ENCODE results near the gene NUP35.
"Not testable (repeated sequence)": the region's sequence is repeated elsewhere in the genome, so short reads cannot be mapped to it uniquely, and the experiment has no call there.

The NUP35 gene

DNA sequence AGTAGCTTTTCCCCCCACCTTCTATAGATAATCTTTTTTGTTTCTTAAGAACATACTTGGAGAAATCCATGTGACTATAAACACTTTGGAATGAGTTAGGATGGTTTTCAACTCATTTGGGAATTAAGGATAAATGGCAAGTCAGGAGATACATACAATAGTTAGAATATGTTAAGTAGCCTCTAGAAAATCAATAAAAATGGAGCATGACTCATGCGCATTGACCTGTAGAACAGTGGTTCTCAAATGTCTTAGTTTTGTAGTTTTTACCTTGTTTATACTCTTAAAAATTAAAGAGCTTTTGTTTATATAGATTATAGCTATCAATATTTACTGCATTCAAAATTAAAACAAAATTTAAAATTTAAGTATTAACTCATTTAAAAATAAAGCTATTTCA is 24.7 kb downstream of the NUP35 start:
- no peak for DNase-seq

DNA sequence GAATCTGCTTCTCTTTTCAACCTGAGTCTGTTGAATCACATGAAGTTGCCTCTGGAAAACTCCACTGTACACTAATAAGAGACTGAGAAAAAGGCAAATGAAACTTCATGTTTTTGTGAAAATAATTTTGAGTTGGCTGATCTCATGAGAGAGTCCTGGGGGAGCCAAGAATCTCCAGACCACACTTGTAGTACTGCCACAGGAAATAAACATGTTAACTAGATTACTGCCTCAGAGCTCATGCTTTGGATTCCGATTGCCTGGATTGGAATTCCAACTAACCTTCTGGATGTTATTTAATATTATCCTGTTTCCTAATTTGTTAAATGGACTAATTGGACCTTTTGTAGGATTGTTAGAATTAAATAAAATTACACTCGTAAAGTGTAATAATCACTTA is 25.2 kb downstream of the NUP35 start:
- DNase-seq, result no peak

DNA sequence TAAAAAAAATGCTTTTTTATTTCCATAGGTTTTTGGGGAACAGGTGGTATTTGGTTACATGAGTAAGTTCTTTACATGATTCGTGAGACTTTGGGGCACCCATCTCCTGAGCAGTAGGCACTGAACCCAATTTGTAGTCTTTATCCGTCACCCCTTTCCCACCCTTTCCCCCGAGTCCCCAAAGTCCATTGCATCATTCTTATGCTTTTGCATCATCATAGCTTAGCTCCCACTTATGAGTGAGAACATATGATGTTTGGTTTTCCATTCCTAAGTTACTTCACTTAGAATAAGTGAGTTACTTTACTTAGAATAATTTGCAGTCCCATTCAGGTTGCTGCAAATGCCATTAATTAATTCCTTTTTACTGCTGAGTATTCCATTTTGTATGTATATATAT is 28.0 kb downstream of the NUP35 start:
- not testable (repeated sequence) for DNase-seq

DNA sequence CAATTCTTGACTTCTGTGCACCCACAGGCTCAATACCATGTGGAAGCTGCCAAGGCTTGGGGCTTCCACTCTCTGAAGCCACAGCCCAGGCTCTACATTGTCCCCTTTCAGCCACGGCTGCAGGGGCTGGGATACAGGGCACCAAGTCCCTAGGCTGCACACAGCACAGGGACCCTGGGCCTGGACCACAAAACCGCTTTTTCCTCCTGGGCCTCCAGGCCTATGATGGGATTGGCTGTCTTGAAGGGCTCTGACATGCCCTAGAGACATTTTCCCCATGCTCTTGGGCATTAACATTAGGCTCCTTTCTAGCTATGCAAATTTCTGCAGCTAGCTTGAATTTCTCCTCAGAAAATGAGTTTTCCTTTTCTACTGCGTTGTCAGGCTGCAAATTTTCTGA is 29.7 kb downstream of the NUP35 start:
- no peak for DNase-seq

DNA sequence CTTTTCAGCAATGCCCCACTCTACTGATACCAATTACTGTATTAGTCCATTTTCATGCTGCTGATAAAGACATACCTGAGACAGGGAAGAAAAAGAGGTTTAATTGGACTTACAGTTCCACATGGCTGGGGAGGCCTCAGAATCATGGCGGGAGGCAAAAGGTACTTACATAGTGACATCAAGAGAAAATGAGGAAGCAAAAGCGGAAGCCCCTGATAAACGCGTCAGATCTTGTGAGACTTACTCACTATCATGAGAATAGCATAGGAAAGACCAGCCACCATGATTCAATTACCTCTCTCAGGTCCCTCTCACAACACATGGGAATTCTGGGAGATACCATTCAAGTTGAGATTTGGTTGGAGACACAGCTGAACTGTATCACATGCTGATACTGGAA is 30.5 kb downstream of the NUP35 start:
- DNase-seq, result peak; percentile 26 to 42

DNA sequence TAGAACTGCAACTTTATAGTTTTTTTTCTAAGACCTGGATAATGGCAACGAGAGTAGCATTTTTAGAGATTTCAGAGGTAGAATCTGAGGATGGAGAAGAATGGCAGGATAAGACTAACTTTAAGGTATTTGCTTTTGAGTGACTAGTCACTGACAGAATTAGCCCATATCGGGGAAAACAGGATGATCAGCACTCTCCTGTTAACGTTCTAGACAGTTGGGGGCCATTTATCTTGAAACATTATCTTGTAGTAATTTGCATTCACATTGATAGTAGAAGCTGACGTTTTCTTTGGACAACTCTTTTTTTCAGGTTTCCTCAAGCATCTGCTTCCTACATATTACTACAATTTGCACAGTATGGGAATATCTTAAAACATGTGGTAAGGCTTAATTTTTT is 32.9 kb downstream of the NUP35 start:
- DNase-seq, result no peak

DNA sequence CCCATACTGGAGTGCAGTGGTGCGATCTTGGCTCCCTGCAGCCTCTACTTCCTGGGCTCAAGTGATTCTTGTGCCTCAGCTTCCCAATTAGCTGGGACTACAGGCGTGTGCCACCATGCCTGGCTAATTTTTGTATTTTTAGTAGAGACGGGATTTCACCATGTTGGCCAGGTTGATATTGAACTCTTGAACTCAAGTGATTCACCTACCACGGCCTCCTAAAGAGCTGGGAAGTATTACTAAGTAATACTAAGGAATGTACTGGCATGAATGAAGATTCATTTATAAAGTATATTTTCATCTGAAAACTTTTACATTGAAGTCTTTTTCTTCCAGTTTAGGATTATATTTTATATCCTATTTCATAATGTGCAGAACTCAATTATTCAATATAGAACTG is 38.1 kb downstream of the NUP35 start:
- DNase-seq, result no peak

DNA sequence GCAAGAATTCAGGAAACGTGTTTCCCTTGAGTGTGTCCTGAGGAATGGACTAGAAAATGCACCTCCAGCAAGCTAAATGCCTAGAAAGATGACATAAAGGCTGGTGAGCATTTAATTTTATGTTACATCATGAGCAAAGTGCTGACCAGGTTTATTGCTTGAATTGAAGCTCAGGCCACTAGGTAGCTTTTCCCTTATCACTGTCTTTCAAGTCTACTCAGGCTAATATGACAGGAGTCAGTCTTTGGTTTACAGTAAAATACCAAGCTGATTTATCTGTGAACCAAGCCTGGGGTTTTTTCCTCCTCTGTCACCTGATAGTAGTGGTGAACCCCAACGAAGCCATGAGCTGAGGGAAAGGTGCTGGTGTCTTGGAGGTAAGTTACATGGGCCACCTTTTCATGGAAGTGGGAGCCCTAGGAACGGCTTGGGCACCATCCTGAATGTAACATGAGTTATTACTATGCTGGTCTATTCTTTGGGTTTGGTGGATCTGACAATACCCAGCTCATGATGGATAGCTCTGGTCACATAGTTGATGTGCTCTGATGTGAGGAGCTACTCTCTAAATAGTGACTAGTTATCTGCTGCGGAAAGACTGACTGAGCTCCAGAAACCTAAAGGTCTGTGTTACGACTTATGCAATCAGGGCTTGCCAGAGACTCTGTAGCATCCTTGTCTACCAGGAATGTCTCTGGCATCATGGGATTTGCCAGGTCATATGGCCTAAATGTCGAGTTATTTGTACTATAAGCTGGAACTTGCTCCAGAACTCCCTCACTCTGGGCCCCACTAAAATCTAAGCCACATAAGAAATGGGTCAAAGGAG is 39.8 kb downstream of the NUP35 start:
- DNase-seq, result no peak

DNA sequence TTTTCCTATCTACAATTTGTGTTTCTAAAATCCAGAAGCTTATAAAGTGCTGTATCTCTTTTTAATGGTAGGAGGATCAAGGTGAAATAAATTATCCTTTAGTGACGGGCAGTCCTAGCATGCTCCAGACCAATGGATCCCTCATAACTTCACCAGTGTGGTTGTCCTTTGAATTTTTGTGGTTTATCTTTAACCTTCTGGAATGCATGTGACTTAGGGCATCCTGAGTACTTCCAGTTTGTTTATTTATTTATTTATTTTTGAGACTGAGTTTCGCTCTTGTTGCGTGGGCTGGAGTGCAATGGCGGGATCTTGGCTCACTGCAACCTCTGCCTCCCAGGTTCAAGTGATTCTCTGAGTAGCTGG is 40.4 kb downstream of the NUP35 start:
- no peak for DNase-seq

DNA sequence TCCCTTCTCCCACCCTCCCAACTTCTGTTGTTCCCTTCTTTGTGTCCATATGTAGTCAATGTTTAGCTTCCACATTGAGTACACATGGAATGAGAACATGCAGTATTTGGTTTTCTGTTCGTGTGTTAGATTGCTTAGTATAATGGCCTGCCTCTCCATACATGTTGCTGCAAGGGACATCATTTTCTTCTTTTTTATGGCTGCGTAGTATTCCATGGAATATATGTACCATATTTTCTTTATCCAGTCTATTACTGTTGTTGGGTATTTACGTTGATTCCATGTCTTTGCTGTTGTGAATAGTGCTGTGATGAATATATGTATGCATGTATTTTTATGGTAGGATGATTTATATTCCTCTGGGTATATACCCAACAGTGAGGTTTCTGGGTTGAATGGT is 42.0 kb downstream of the NUP35 start:
- no peak for DNase-seq

DNA sequence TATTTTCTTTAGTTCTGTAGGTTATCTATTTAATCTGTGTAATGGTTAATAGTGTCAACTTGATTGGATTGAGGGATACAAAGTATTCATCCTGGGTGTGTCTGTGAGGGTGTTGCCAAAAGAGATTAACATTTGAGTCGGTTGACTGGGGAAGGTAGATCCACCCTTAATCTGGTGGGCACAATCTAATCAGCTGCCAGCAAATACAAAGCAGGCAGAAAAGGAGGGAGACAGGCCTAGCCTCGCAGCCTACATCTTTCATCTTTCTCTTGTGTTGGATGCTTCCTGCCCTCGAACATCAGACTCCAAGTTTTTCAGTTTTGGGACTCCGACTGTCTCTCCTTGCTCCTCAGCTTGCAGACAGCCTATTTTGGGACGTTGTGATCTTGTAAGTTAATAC is 42.7 kb downstream of the NUP35 start:
- not testable (repeated sequence) for DNase-seq

DNA sequence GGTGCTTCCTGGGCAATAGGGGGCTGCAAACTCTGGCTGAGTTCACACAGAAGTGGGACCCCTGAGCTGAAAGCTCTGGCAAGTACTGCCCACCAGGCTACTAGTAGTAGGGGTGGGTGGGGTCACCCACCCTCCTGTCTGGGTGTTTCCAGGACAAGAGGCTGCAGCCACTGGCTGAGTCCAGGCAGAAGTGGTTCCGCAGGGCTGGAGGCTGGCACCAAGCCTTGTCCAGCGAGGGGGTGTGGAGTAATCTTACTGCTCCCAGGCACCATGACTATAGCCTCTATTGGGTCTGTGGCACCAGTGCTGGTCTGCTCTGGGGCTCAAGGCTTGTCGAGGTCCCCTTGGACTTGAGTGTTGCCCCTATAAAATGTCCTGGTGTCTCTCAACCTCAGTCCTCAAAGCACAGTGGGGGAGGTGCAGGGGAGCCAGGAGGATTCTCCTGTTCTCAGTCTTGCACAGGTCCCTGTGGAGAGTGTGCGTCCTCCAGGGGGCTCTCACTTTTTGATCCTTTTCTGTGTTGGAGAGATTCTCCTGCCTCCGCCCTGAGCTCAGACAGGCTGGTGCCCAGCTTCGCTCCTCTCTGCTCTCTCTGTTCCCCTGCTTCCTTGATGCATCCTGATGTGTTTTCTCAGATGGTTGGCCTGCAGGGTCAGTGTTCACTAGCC is 48.1 kb downstream of the NUP35 start:
- no peak for DNase-seq

DNA sequence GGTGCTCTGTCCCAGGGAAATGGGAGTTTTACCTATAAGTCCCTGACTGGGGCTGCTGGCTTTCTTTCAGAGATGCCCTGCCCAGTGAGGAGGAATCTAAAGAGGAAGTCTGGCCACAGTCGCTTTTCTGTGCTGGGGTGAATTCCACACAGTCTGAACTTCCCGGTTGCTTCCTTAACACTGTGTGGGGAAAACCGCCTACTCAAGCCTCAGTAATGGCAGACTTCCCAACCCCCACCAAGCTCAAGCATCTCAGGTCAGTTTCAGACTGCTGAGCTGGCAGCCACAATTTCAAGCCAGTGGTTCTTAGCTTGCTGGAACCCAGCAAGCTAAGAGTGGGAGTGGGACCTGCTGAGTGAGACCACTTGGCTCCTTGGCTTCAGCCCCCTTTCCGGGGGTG is 54.9 kb downstream of the NUP35 start:
- peak; percentile 12 to 53 for DNase-seq

DNA sequence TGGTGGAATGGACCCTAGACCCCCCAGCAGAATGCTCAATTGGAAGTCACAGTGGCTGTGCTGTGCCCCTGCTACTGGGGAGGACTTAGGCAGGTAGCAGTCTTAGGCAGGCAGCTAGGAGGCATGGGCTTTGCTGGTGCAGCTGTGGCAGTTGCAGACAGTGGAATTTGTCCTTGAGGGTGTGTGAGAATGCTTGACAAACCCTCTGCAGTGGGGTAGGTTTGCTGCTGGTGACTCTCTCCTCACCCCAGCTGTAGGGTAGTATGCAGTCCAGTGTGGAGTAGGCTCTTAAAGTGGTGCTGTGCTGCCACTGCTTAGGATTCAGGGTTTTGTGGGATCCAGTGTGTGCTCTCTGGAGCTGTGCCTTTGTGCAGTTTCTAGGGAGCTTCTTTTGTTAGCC is 61.3 kb downstream of the NUP35 start:
- no peak for DNase-seq

DNA sequence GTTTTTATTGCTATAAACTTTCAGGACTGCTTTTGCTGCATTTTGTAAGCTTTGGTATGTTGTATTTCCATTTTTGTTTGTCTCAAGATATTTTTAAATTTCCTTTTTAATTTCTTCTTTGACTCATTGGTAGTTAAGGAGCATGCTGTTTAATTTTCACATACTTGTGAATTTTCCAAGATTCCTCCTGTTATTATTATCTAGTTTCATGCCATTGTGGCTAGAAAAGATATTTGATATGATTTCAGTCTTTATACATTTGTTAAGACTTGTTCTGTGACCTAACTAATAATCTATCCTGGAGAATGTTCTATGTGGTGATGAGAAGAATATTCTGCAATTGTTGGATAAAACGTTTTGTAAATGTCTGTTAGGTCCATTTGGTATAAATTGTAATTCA is 62.1 kb downstream of the NUP35 start:
- DNase-seq, result no peak

DNA sequence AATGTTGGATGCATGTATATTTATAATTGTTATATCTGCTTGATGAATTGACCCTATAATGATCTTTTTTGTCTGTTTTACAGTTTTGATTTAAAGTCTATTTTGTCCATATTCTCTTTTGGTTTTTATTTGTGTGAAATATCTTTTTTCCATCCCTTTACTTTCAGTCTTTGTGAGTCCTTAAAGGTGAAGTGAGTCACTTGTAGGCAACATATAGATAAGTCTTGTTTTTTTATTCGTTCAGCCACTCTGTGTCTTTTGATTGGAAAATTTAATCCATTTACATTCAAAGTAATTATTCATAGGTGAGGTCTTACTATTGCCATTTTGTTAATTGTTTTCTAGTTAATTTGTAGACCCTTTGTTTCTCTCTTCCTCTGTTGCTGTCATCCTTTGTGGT is 62.5 kb downstream of the NUP35 start:
- DNase-seq, result no peak

DNA sequence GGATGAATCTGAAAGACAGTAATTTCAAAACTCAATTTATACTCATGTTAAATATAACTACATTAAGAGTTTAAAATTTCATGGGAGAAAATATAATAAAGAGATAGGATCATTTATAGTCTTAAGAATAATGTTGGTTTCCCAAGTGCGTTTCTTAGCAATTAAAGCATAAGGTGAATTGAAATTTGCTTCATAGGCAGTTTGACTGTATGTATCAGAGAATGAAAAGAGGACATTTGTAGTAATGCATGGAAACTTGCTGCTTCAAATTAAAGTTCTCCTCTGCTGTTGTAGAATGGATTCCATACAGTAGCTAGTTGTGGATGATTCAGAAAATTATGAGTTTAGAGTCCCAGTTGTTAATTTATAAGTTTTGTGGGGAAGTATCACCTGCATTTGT is 68.1 kb downstream of the NUP35 start:
- no peak for DNase-seq

DNA sequence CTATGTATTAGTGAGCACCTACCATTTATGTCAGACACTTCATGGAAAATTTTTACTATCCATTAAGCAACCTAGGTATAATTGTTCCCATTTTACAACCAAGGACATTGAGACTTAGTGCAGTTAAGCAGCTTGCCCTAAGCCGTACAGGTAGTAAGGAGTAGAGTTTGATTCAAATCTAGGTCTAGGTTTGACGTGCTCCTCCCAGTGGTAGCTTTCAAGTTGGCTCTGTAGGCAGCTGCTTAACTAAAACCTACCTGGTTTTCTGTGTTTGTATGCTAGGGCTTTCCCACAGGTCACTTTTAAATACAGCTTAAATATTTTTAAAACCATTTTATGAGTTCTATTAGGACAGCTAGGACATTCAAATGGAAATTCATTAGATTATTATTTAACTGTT is 69.7 kb downstream of the NUP35 start:
- DNase-seq, result no peak

DNA sequence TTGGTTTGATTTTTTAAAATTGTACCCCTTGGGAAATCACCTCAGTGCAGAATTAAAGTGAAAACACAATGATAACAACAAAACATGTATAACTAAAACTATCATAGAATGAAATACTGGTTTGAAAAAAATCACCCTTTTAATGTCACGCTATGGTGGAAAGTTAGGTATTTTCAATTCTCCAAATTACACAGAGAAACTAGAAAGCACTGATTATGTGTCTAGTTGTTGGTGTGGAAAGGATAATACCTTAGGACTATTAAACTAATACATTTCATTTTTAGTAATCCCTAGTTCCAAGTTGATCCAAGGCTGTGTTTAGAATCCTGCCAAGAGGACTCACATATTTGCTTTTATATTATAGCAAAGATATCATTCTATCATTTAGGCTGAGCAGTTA is 71.2 kb downstream of the NUP35 start:
- DNase-seq, result no peak

DNA sequence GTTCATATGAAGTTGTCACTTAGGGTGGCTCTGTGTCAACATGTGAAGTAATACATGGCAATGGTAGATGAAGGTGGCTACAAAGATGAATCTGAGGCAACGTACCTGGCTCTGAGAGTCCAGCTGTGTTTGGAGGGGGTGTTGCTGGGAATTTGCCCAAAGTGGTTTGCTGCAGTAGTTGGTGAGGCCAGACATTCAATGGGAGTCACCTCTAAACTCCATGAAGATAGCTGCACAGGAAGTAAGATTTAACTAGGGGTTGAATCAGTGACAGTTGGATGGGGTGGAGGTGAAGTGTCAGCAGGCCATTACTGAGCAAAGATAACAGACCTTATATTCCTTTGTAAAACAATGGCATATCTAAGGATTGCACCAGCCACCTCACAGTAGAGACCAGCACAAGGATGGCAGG is 71.8 kb downstream of the NUP35 start:
- DNase-seq, result no peak

DNA sequence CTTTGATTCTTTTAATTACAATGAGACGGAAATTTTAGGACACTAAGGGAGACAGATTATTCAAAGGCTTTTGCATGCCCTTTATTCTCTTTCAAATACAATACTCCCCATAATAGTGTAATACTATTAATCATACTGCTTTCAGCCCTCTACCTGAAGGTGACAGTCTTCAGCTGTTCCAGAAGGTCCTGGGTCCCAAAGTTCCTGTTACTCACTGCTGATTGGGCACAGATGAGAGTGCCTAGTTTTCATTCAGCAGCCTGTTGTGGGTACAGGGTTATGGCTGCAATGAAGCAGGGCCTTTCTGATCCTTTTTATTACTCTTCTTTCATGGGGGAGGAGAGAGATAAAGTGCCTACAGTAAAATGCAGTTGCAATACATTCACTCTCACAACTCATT is 80.2 kb downstream of the NUP35 start:
- no peak for DNase-seq

DNA sequence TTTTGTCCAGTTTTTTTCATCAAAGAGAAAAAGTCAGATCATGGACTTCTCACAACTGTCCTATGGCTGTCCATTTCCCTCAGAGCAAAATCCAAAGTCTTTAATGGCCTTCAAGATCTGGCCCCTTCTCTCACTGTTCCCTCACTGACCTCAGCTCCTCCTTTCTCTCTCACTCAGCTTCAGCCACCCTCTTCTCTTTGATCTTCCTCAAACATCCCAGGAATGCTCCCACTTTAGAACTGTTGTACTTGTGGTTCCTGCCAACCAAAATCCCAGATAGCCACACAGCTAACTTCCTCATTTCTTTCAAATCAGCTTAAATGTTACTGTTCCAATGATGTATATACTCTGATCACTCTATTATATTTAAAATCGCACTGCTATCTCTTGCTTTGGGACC is 82.9 kb downstream of the NUP35 start:
- no peak for DNase-seq

DNA sequence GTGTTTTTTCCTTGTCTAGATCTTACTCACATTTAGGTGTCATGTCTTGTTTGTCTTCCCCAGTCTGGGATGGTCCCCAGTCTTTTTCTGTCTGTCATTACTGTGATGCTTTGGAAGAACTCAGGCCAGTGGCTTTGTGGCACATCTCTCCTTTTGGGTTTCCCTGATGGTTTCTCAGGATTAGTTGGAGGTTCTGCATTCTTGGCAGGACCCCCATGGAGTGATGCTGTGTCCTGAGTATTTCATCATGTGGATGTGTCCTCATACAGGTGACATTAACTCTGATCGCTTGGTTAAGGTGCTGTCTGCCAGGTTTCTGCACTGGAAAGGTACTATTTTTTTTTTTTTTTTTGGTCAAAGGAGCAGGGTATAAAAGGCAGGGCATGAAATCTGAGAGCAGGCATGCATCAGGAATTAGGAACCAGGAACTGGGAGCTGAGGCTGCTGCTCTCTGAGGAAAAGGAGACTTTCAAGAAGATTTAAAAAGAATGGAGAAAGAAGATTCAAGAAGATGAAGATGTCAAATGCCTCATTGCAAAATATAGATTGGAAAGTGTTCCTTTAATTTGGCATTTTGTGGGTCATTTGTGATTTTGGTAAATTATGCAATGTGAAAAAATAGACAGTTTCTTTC is 85.3 kb downstream of the NUP35 start:
- DNase-seq, result no peak

All from inflammatory macrophage (primary cell).